ENCODE results near the gene KIF6. TPM values are rescaled to one million over a fixed set of nuclear protein-coding genes. Genes with fewer than 3 reads are reported as not detected.

Gene KIF6
- total RNA-seq, 1 donor from 2014 or later, result not detected

DNA sequence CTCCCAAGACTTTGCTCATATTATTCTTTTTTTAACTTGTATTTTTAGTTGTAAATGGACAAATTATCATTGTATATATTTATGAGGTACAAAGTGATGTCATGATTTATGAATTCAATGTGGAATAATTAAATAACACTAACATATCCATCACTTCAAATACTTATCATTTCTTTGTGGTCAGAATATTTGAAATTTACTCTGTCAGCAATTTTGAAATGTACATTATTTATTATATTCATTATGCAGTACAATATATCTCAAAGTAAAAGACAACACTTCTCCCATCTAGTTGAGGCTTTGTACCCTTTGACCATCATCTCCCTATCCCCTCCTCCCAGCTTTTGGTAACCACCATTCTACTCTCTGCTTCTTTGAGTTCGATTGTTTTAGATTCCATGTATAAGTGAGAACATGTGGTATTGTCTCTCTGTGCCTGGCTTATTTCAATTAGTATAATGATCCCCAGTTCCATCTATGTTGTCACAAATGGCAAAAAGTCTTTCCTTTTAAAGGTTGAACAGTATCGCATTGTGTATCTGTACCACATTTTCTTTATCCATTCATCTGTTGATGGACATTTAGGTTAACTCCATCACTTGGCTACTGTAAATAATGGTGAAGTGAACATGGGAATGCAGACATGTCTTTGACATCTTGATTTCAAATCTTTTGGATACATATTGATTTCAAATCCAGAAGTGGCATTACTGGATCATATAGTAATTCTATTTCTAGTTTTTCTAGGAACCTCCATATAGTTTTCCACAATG is 197.2 kb downstream of the KIF6 start:
- FAIRE-seq, result no peak
- Histone ChIP-seq H3K4me3 (ENCODE audit: low read depth, low read length) (no peak overlapping the region), H3K36me3 (ENCODE audit: control insufficient read depth, insufficient read depth, low read length) (no peaks in the 10 kb centered on the region), H3K27me3 (ENCODE audit: control insufficient read depth, insufficient read depth, low read length) (no peaks in the 10 kb centered on the region)
- no peak for DNase-seq (ENCODE audit: low read depth)
- no peak for TF ChIP-seq CTCF (IDR thresholded peaks at IDR 0.05; ENCODE audit: insufficient read depth, low read length, severe bottlenecking)

DNA sequence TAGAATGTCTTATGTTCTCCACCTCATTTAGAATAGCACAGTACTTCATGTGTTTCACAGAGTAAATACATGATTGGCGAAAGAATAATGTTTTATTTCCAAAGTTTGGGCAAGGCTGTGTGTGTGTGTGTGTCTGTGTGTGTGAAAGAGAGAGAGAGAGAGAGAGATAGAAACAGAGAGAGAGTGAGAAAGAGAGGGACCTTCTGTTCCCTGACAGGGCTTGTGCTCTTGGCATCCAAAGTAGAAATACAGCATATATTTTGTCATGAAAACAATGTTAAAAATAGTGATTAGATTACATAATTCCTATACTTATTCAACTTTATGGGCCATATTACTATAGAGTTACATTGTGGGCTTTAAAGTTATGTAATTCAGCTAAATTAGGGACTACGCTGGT is 201.2 kb downstream of the KIF6 start:
- no peak for TF ChIP-seq CTCF (IDR thresholded peaks at IDR 0.05; ENCODE audit: insufficient read depth, low read length, severe bottlenecking)
- H3K36me3 ChIP-seq (ENCODE audit: control insufficient read depth, insufficient read depth, low read length), result no peaks in the 10 kb centered on the region
- H3K4me3 ChIP-seq (ENCODE audit: low read depth, low read length), result no peak overlapping the region
- H3K27me3 ChIP-seq (ENCODE audit: control insufficient read depth, insufficient read depth, low read length), result no peaks in the 10 kb centered on the region
- DNase-seq (ENCODE audit: low read depth) (no peak), FAIRE-seq (no peak)

GRCh38 chr6:39521958-39522357 is 203.2 kb downstream of the KIF6 start:
- H3K27me3 ChIP-seq (ENCODE audit: control insufficient read depth, insufficient read depth, low read length), result no peaks in the 10 kb centered on the region
- no peak for TF ChIP-seq CTCF (IDR thresholded peaks at IDR 0.05; ENCODE audit: insufficient read depth, low read length, severe bottlenecking)
- no peak overlapping the region for H3K4me3 ChIP-seq (ENCODE audit: low read depth, low read length)
- DNase-seq (ENCODE audit: low read depth), result no peak
- no peak for FAIRE-seq
- no peaks in the 10 kb centered on the region for H3K36me3 ChIP-seq (ENCODE audit: control insufficient read depth, insufficient read depth, low read length)

GRCh38 chr6:39520916-39521315 is 204.3 kb downstream of the KIF6 start:
- Histone ChIP-seq H3K27me3 (ENCODE audit: control insufficient read depth, insufficient read depth, low read length) (no peaks in the 10 kb centered on the region), H3K36me3 (ENCODE audit: control insufficient read depth, insufficient read depth, low read length) (no peaks in the 10 kb centered on the region), H3K4me3 (ENCODE audit: low read depth, low read length) (no peak overlapping the region)
- no peak for FAIRE-seq
- no peak for TF ChIP-seq CTCF (IDR thresholded peaks at IDR 0.05; ENCODE audit: insufficient read depth, low read length, severe bottlenecking)
- DNase-seq (ENCODE audit: low read depth), result no peak

GRCh38 chr6:39520411-39520810 is 204.8 kb downstream of the KIF6 start:
- FAIRE-seq, result peak; percentile 18
- no peak for DNase-seq (ENCODE audit: low read depth)
- H3K27me3 ChIP-seq (ENCODE audit: control insufficient read depth, insufficient read depth, low read length), result no peaks in the 10 kb centered on the region
- TF ChIP-seq CTCF (IDR thresholded peaks at IDR 0.05; ENCODE audit: insufficient read depth, low read length, severe bottlenecking), result no peak
- H3K36me3 ChIP-seq (ENCODE audit: control insufficient read depth, insufficient read depth, low read length), result no peaks in the 10 kb centered on the region
- no peak overlapping the region for H3K4me3 ChIP-seq (ENCODE audit: low read depth, low read length)

DNA sequence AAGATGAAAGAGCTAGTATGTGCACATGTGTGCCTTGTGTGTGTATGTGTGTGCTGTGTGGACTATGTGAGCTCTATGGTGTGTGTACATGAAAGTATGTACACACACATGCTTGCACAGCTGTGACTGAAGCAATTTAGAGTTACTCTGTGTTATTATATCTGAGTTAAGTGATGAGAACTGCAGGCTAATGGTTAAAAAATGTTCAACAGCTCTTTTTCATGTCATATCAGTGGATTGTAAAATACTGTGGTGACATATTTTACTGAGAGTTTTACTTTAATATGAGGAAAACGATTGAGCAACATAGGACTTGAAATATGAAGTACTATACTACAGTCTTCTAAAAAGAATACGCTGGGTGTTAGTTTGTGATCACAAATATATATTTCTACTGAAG is 207.0 kb downstream of the KIF6 start:
- FAIRE-seq (no peak), DNase-seq (ENCODE audit: low read depth) (no peak)
- H3K27me3 ChIP-seq (ENCODE audit: control insufficient read depth, insufficient read depth, low read length), result no peaks in the 10 kb centered on the region
- no peak overlapping the region for H3K4me3 ChIP-seq (ENCODE audit: low read depth, low read length)
- no peaks in the 10 kb centered on the region for H3K36me3 ChIP-seq (ENCODE audit: control insufficient read depth, insufficient read depth, low read length)
- no peak for TF ChIP-seq CTCF (IDR thresholded peaks at IDR 0.05; ENCODE audit: insufficient read depth, low read length, severe bottlenecking)

Data from bronchial epithelial cell (primary cell).